GM13976 (cell line): ENCODE measurements around the gene FLYWCH2.
A peak's percentile ranks its signal among the peaks of the same experiment; 100 is the strongest.

Source experiments
- DNase-seq: peaks from one replicate; pipeline ENCODE4 v3.0.0; 2012; ENCODE audit warnings: low spot score
- CTCF ChIP-seq: IDR thresholded peaks from 2 replicates; pipeline ENCODE4 v1.5.1; 2012; ENCODE audit warnings: borderline replicate concordance, mild to moderate bottlenecking; ENCODE audit not compliant: insufficient read depth; ENCODE audit errors: extremely low read depth, missing control alignments, control extremely low read depth
- in situ Hi-C: fragments of 300-500 bp; cut with MboI; formaldehyde crosslinking; loops from one replicate; pipeline ENCODE4 v1.12.0; 2022; ENCODE audit warnings: low sequenced_read_pairs, mixed read lengths, inconsistent platforms; ENCODE audit not compliant: unreplicated experiment

FLYWCH2 gene

GRCh38 chr16:2838928-2839327 is 44.1 kb upstream of the FLYWCH2 start:
- TF ChIP-seq CTCF: peak; percentile 54
- DNase-seq: peak; percentile 87
- in situ Hi-C loops: no loop called here

- in situ Hi-C loops: no loop called here
- no peak for TF ChIP-seq CTCF
- no peak for DNase-seq
Observed at GRCh38 chr16:2839650-2840450, 43.2 kb upstream of the FLYWCH2 start.

GRCh38 chr16:2840914-2841313 is 42.1 kb upstream of the FLYWCH2 start:
- no peak for TF ChIP-seq CTCF
- in situ Hi-C loops: no loop called here
- no peak for DNase-seq

- peak; percentile 42 for DNase-seq
- in situ Hi-C loops: no loop called here
- TF ChIP-seq CTCF: no peak
Observed at GRCh38 chr16:2841606-2842339, 41.2 kb upstream of the FLYWCH2 start.

GRCh38 chr16:2842340-2843000 is 40.5 kb upstream of the FLYWCH2 start:
- in situ Hi-C loops: no loop called here

More at GRCh38 chr16:2842340-2843000, 40.5 kb upstream of the FLYWCH2 start:
- DNase-seq: peak; percentile 73
- peak; percentile 38 for TF ChIP-seq CTCF
